HEK293 (cell line): Measurements from ENCODE around the gene LIX1L.

Source experiments
- CTCF ChIA-PET: fragments of 350-600 bp; formaldehyde crosslinking; extraction: SDS; loops from one replicate; lab custom pipeline; 2021; ENCODE audit warnings: antibody characterized with exemption; lab: Yijun Ruan, JAX
- POLR2A ChIA-PET: fragments of 300-600 bp; formaldehyde crosslinking; extraction: SDS; loops from one replicate; lab custom pipeline; 2020; ENCODE audit warnings: antibody characterized with exemption, inconsistent platforms; lab: Yijun Ruan, JAX
- H3K27ac ChIP-seq: fragments of 200-500 bp; sonication (Bioruptor generic); 2 replicates; pipeline ENCODE4 v1.5.1; 2014; ENCODE audit warnings: low read depth, low read length, control low read depth, inconsistent platforms; ENCODE audit errors: extremely low read depth
- H3K36me3 ChIP-seq, 2 experiments: fragments of 200-500 bp in 1 of 2; sonication (Bioruptor generic) in 1 of 2; 1 replicate in 1 of 2; 2 replicates in 1 of 2; pipeline ENCODE4 v1.5.1; 2014 to 2017; ENCODE audit warnings: inconsistent platforms in 2 of 2, low read length in 2 of 2; ENCODE audit not compliant: control insufficient read depth in 2 of 2, insufficient read depth in 1 of 2
- H3K4me1 ChIP-seq: fragments of 200-500 bp; sonication (Bioruptor generic); 2 replicates; pipeline ENCODE4 v1.5.1; 2014; ENCODE audit warnings: mild to moderate bottlenecking, low read length, inconsistent platforms; ENCODE audit not compliant: control insufficient read depth, insufficient read depth
- H3K4me3 ChIP-seq: 2 replicates; pipeline ENCODE4 v1.5.1; 2011; ENCODE audit warnings: low read depth, mild to moderate bottlenecking, control low read depth, low read length, moderate library complexity
- H3K9me3 ChIP-seq: fragments of 200-500 bp; sonication (Bioruptor generic); 2 replicates; pipeline ENCODE4 v1.5.1; 2014; ENCODE audit warnings: low read depth, low read length, inconsistent platforms; ENCODE audit not compliant: control insufficient read depth, insufficient read depth
- HOXA7 ChIP-seq: sonication (generic); formaldehyde crosslinking; IDR thresholded peaks from 2 replicates; pipeline ENCODE4 v1.8.1; 2022; ENCODE audit warnings: missing genetic modification reagents, borderline replicate concordance
- IKZF3 ChIP-seq: fragments of 450-650 bp; IDR thresholded peaks from 2 replicates; pipeline ENCODE4 v1.5.0; 2018; ENCODE audit warnings: missing biosample characterization, mild to moderate bottlenecking, missing genetic modification characterization, moderate library complexity
- TRIM28 ChIP-seq: IDR thresholded peaks from 2 replicates; pipeline ENCODE4 v1.6.1; 2011; ENCODE audit warnings: low read length, control low read depth, borderline replicate concordance
- ZBTB21 ChIP-seq: fragments of 450-650 bp; formaldehyde crosslinking; IDR thresholded peaks from 2 replicates; pipeline ENCODE4 v1.5.1; 2017; ENCODE audit warnings: missing biosample characterization, missing genetic modification characterization
- ZNF138 ChIP-seq: fragments of 450-650 bp; formaldehyde crosslinking; IDR thresholded peaks from 2 replicates; pipeline ENCODE4 v1.5.1; 2016; ENCODE audit warnings: missing biosample characterization, missing genetic modification characterization, borderline replicate concordance
- ZNF184 ChIP-seq: fragments of 450-650 bp; IDR thresholded peaks from 2 replicates; pipeline ENCODE4 v1.5.1; 2018; ENCODE audit warnings: missing biosample characterization, mild to moderate bottlenecking, missing genetic modification characterization
- ZNF2 ChIP-seq: fragments of 450-650 bp; formaldehyde crosslinking; IDR thresholded peaks from 2 replicates; pipeline ENCODE4 v1.5.1; 2016; ENCODE audit warnings: missing biosample characterization, missing genetic modification characterization
- ZNF214 ChIP-seq: fragments of 450-650 bp; formaldehyde crosslinking; IDR thresholded peaks from 2 replicates; pipeline ENCODE4 v1.5.1; 2017; ENCODE audit warnings: missing biosample characterization, mild to moderate bottlenecking, missing genetic modification characterization, borderline replicate concordance
- ZNF341 ChIP-seq: fragments of 450-650 bp; formaldehyde crosslinking; IDR thresholded peaks from 2 replicates; pipeline ENCODE4; 2016; ENCODE audit warnings: low read depth, missing biosample characterization, missing genetic modification characterization
- ZNF433 ChIP-seq: fragments of 450-650 bp; formaldehyde crosslinking; IDR thresholded peaks from 2 replicates; pipeline ENCODE4 v1.5.1; 2016; ENCODE audit warnings: missing biosample characterization, missing genetic modification characterization, low read depth
- ZNF621 ChIP-seq: fragments of 450-650 bp; formaldehyde crosslinking; IDR thresholded peaks from 2 replicates; pipeline ENCODE4 v1.5.1; 2017; ENCODE audit warnings: missing biosample characterization, missing genetic modification characterization
- TF ChIP-seq, protein P1 (sequence below): fragments of 450-650 bp; formaldehyde crosslinking; IDR thresholded peaks from 2 replicates; pipeline ENCODE4 v1.5.1; 2016; ENCODE audit warnings: missing biosample characterization, missing genetic modification characterization
- TF ChIP-seq, protein P2 (sequence below): fragments of 450-650 bp; formaldehyde crosslinking; IDR thresholded peaks from 2 replicates; pipeline ENCODE4 v1.5.1; 2016; ENCODE audit warnings: missing biosample characterization, missing genetic modification characterization
- TF ChIP-seq, protein P3 (sequence below): fragments of 450-650 bp; formaldehyde crosslinking; IDR thresholded peaks from 2 replicates; pipeline ENCODE4 v1.5.1; 2016; ENCODE audit warnings: missing biosample characterization, missing genetic modification characterization, borderline replicate concordance
- TF ChIP-seq, protein P4 (sequence below): fragments of 450-650 bp; formaldehyde crosslinking; IDR thresholded peaks from 2 replicates; pipeline ENCODE4 v1.5.1; 2016; ENCODE audit warnings: missing biosample characterization, missing genetic modification characterization, borderline replicate concordance
- TF ChIP-seq, protein P5 (sequence below): fragments of 450-650 bp; formaldehyde crosslinking; IDR thresholded peaks from 2 replicates; pipeline ENCODE4 v1.5.1; 2016; ENCODE audit warnings: missing biosample characterization, missing genetic modification characterization, borderline replicate concordance

The LIX1L gene

DNA sequence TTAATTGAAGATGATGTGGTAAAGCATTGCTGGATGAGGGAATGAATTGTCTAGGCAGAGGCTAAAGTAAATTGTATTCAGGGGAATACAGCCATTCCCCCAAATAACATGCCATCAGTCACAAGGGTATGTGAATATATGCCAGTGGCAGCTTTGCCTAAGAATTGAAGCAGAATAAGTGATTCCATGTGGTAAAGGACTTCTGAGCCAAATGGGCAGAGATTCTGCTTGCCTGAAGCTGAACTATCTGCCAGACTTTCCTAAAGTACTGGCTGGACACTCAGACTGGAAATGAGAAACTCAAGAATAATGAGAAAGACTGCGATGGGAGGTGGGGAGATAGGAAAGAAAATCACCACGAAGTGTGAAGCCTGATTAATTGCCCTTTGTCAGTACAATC, 2.4 kb downstream of the LIX1L start (continued):
- TF ChIP-seq ZBTB21 (tag by site-specific recombination) (no peak), HOXA7 (CRISPR knock-in tag) (no peak), ZNF2 (no peak), ZNF184 (tag by site-specific recombination) (no peak), ZNF621 (tag by site-specific recombination) (no peak), TRIM28 (no peak)
- TF ChIP-seq, protein P1, sequence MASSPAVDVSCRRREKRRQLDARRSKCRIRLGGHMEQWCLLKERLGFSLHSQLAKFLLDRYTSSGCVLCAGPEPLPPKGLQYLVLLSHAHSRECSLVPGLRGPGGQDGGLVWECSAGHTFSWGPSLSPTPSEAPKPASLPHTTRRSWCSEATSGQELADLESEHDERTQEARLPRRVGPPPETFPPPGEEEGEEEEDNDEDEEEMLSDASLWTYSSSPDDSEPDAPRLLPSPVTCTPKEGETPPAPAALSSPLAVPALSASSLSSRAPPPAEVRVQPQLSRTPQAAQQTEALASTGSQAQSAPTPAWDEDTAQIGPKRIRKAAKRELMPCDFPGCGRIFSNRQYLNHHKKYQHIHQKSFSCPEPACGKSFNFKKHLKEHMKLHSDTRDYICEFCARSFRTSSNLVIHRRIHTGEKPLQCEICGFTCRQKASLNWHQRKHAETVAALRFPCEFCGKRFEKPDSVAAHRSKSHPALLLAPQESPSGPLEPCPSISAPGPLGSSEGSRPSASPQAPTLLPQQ (tag by site-specific recombination), result no peak
- TF ChIP-seq, protein P2, sequence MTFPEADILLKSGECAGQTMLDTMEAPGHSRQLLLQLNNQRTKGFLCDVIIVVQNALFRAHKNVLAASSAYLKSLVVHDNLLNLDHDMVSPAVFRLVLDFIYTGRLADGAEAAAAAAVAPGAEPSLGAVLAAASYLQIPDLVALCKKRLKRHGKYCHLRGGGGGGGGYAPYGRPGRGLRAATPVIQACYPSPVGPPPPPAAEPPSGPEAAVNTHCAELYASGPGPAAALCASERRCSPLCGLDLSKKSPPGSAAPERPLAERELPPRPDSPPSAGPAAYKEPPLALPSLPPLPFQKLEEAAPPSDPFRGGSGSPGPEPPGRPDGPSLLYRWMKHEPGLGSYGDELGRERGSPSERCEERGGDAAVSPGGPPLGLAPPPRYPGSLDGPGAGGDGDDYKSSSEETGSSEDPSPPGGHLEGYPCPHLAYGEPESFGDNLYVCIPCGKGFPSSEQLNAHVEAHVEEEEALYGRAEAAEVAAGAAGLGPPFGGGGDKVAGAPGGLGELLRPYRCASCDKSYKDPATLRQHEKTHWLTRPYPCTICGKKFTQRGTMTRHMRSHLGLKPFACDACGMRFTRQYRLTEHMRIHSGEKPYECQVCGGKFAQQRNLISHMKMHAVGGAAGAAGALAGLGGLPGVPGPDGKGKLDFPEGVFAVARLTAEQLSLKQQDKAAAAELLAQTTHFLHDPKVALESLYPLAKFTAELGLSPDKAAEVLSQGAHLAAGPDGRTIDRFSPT, result no peak

DNA sequence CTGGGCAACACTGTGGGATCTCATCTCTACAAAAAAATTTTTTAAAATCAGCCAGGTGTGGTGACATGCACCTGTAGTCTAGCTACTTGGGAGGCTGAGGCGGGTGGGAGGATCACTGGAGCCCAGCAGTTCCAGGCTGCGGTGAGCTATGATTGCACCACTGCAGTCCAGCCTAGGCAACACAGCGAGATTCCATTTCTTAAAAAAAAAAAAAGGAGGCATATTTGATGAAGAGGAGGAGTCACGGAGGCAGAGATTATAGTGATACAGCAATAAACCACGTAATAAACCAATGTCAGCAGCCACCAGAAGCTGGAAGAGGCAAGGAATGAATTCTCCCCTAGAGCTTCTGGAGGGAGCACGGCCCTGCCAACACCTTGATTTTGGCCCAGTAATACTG, 4.0 kb downstream of the LIX1L start:
- ChIA-PET POLR2A (interaction anchor here (0.6 to 0.7 kb wide), 3 partner anchors 26 to 95 kb away, joined by 3 read pairs; partner anchors contain the start of genes PIAS3 and RBM8A), CTCF (interaction anchor here (1.0 kb wide), 1 partner anchor 43 kb away, joined by 5 read pairs; no protein-coding TSS in a partner anchor)
- no peak overlapping the region for H3K27ac ChIP-seq
- no peaks in the 10 kb centered on the region for H3K9me3 ChIP-seq
- H3K4me3 ChIP-seq, result no peak overlapping the region
- H3K4me1 ChIP-seq, result peaks cover 3% of the 10 kb centered on the region; the same call in 1 of the 2 replicates
- no peaks in the 10 kb centered on the region for H3K36me3 ChIP-seq
- TF ChIP-seq ZNF214 (tag by site-specific recombination) (no peak), ZNF341 (tag by site-specific recombination) (no peak), ZNF138 (tag by site-specific recombination) (no peak), ZNF433 (tag by site-specific recombination) (no peak), IKZF3 (tag by site-specific recombination) (no peak)
- TF ChIP-seq, protein P3, sequence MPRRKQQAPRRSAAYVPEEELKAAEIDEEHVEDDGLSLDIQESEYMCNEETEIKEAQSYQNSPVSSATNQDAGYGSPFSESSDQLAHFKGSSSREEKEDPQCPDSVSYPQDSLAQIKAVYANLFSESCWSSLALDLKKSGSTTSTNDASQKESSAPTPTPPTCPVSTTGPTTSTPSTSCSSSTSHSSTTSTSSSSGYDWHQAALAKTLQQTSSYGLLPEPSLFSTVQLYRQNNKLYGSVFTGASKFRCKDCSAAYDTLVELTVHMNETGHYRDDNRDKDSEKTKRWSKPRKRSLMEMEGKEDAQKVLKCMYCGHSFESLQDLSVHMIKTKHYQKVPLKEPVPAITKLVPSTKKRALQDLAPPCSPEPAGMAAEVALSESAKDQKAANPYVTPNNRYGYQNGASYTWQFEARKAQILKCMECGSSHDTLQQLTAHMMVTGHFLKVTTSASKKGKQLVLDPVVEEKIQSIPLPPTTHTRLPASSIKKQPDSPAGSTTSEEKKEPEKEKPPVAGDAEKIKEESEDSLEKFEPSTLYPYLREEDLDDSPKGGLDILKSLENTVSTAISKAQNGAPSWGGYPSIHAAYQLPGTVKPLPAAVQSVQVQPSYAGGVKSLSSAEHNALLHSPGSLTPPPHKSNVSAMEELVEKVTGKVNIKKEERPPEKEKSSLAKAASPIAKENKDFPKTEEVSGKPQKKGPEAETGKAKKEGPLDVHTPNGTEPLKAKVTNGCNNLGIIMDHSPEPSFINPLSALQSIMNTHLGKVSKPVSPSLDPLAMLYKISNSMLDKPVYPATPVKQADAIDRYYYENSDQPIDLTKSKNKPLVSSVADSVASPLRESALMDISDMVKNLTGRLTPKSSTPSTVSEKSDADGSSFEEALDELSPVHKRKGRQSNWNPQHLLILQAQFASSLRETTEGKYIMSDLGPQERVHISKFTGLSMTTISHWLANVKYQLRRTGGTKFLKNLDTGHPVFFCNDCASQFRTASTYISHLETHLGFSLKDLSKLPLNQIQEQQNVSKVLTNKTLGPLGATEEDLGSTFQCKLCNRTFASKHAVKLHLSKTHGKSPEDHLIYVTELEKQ (tag by site-specific recombination), result no peak
- TF ChIP-seq, protein P4, sequence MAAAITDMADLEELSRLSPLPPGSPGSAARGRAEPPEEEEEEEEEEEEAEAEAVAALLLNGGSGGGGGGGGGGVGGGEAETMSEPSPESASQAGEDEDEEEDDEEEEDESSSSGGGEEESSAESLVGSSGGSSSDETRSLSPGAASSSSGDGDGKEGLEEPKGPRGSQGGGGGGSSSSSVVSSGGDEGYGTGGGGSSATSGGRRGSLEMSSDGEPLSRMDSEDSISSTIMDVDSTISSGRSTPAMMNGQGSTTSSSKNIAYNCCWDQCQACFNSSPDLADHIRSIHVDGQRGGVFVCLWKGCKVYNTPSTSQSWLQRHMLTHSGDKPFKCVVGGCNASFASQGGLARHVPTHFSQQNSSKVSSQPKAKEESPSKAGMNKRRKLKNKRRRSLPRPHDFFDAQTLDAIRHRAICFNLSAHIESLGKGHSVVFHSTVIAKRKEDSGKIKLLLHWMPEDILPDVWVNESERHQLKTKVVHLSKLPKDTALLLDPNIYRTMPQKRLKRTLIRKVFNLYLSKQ (tag by site-specific recombination), result no peak
- TF ChIP-seq, protein P5, sequence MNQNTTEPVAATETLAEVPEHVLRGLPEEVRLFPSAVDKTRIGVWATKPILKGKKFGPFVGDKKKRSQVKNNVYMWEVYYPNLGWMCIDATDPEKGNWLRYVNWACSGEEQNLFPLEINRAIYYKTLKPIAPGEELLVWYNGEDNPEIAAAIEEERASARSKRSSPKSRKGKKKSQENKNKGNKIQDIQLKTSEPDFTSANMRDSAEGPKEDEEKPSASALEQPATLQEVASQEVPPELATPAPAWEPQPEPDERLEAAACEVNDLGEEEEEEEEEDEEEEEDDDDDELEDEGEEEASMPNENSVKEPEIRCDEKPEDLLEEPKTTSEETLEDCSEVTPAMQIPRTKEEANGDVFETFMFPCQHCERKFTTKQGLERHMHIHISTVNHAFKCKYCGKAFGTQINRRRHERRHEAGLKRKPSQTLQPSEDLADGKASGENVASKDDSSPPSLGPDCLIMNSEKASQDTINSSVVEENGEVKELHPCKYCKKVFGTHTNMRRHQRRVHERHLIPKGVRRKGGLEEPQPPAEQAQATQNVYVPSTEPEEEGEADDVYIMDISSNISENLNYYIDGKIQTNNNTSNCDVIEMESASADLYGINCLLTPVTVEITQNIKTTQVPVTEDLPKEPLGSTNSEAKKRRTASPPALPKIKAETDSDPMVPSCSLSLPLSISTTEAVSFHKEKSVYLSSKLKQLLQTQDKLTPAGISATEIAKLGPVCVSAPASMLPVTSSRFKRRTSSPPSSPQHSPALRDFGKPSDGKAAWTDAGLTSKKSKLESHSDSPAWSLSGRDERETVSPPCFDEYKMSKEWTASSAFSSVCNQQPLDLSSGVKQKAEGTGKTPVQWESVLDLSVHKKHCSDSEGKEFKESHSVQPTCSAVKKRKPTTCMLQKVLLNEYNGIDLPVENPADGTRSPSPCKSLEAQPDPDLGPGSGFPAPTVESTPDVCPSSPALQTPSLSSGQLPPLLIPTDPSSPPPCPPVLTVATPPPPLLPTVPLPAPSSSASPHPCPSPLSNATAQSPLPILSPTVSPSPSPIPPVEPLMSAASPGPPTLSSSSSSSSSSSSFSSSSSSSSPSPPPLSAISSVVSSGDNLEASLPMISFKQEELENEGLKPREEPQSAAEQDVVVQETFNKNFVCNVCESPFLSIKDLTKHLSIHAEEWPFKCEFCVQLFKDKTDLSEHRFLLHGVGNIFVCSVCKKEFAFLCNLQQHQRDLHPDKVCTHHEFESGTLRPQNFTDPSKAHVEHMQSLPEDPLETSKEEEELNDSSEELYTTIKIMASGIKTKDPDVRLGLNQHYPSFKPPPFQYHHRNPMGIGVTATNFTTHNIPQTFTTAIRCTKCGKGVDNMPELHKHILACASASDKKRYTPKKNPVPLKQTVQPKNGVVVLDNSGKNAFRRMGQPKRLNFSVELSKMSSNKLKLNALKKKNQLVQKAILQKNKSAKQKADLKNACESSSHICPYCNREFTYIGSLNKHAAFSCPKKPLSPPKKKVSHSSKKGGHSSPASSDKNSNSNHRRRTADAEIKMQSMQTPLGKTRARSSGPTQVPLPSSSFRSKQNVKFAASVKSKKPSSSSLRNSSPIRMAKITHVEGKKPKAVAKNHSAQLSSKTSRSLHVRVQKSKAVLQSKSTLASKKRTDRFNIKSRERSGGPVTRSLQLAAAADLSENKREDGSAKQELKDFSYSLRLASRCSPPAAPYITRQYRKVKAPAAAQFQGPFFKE (tag by site-specific recombination), result no peak
